ENCODE data around the gene DFFB. TPM values are rescaled to one million over a fixed set of nuclear protein-coding genes. Genes with fewer than 3 reads are reported as not detected.

The DFFB gene
- polyA plus RNA-seq, 3 donors, result 5.9 to 14.7 (median 6.6) TPM

DNA sequence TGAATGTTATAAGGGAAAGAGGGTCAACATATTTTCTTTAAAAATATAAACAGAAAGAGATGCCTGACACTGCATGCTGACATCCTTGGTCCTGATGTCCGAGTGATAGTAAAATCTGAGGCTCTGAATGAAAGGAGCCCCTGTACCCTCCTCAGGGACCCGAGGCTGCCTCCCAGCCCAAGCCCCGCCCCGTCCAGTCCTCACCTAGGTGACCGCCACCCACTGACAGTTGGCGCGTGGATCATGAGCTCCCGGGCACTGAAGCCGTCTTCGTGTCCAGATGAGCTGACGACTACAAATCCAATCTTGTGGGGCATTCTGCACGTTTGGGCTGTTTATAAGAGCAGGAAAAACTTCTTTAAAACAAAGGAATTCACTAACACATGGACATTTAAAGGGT, 5.2 kb upstream of the DFFB start:
- no peak for DNase-seq
- Histone ChIP-seq H3K79me2 (ENCODE audit: insufficient read depth, low read length) (peaks cover 15% of the 10 kb centered on the region), H3K36me3 (replicated peaks in 1 of 2; ENCODE audit: control insufficient read depth in 1 of 2, insufficient read depth in 2 of 2, low read length in 2 of 2) (peaks cover 27 to 50% of the 10 kb centered on the region in 2 donors), H3K4me2 (replicated peaks; ENCODE audit: extremely low read depth, low read length, poor library complexity, severe bottlenecking) (no peak overlapping the region), H2AFZ (ENCODE audit: insufficient read depth, low read depth, low read length, poor library complexity, severe bottlenecking) (no peak overlapping the region), H3K4me1 (ENCODE audit: control insufficient read depth in 1 of 2, insufficient read depth in 2 of 2, low read length in 2 of 2) (peaks cover 10 to 13% of the 10 kb centered on the region in 2 donors), H3K9ac (ENCODE audit: insufficient read depth, low read length, poor library complexity, severe bottlenecking) (no peak overlapping the region), H3K9me3 (replicated peaks in 1 of 2; ENCODE audit: control insufficient read depth in 1 of 2, insufficient read depth in 1 of 2, low read length in 2 of 2) (no peaks in the 10 kb centered on the region), H3K4me3 (replicated peaks in 1 of 3; ENCODE audit: low read depth in 2 of 3, low read length in 3 of 3) (no peak overlapping the region), H4K20me1 (ENCODE audit: insufficient read depth, low read length) (peaks cover 26% of the 10 kb centered on the region), H3K27me3 (ENCODE audit: control insufficient read depth in 2 of 2, insufficient read depth in 2 of 2, low read length in 2 of 2) (no peaks in the 10 kb centered on the region), H3K27ac (ENCODE audit: low read depth in 1 of 2, low read length in 2 of 2) (no peak overlapping the region)
- no peak overlapping the region for H3K4me3 Mint-ChIP-seq
- peaks cover 40 to 42% of the 10 kb centered on the region in 2 donors for H3K36me3 Mint-ChIP-seq
- intact Hi-C loops (cut with micrococcal nuclease), result no loop called here
- no peaks in the 10 kb centered on the region for H3K9me3 Mint-ChIP-seq
- no peak overlapping the region for H3K27ac Mint-ChIP-seq
- H3K4me1 Mint-ChIP-seq, result peaks cover 20% of the 10 kb centered on the region
- peaks cover 0 to 8% (median 6%) of the 10 kb centered on the region in 3 donors for H3K27me3 Mint-ChIP-seq (ENCODE audit: low read depth in 3 of 3)
- 98% methylated on average over 10 of the region's 12 CpGs for WGBS (ENCODE audit: insufficient coverage)
- TF ChIP-seq CTCF (IDR thresholded peaks at IDR 0.05), result no peak

- Mint-ChIP-seq H3K27me3 (ENCODE audit: low read depth in 3 of 3) (peaks cover 1 to 8% (median 6%) of the 10 kb centered on the region in 3 donors), H3K4me3 (no peak overlapping the region), H3K27ac (peak overlapping the region in 1 of 7 donors; percentile 68), H3K36me3 (peaks cover 32 to 34% of the 10 kb centered on the region in 2 donors), H3K9me3 (no peaks in the 10 kb centered on the region), H3K4me1 (peaks cover 21% of the 10 kb centered on the region)
- no peak overlapping the region for H3K4me2 ChIP-seq (replicated peaks; ENCODE audit: extremely low read depth, low read length, poor library complexity, severe bottlenecking)
- peaks cover 14 to 18% of the 10 kb centered on the region in 2 donors for H3K4me1 ChIP-seq (ENCODE audit: control insufficient read depth in 1 of 2, insufficient read depth in 2 of 2, low read length in 2 of 2)
- no peak for TF ChIP-seq CTCF (IDR thresholded peaks at IDR 0.05)
- H3K4me3 ChIP-seq (replicated peaks in 1 of 3; ENCODE audit: low read depth in 2 of 3, low read length in 3 of 3), result no peak overlapping the region
- H4K20me1 ChIP-seq (ENCODE audit: insufficient read depth, low read length), result peaks cover 28% of the 10 kb centered on the region
- H2AFZ ChIP-seq (ENCODE audit: insufficient read depth, low read depth, low read length, poor library complexity, severe bottlenecking), result no peak overlapping the region
- H3K27ac ChIP-seq (ENCODE audit: low read depth in 1 of 2, low read length in 2 of 2), result no peak overlapping the region
- no peak for DNase-seq
- peaks cover 23% of the 10 kb centered on the region for H3K79me2 ChIP-seq (ENCODE audit: insufficient read depth, low read length)
- WGBS (ENCODE audit: insufficient coverage), result 88% methylated on average over 12 of the region's 15 CpGs
- H3K36me3 ChIP-seq (replicated peaks in 1 of 2; ENCODE audit: control insufficient read depth in 1 of 2, insufficient read depth in 2 of 2, low read length in 2 of 2), result peaks cover 19 to 42% of the 10 kb centered on the region in 2 donors
- intact Hi-C loops (cut with micrococcal nuclease), result no loop called here
- no peak overlapping the region for H3K9ac ChIP-seq (ENCODE audit: insufficient read depth, low read length, poor library complexity, severe bottlenecking)
- H3K9me3 ChIP-seq (replicated peaks in 1 of 2; ENCODE audit: control insufficient read depth in 1 of 2, insufficient read depth in 1 of 2, low read length in 2 of 2), result no peaks in the 10 kb centered on the region
- no peaks in the 10 kb centered on the region for H3K27me3 ChIP-seq (ENCODE audit: control insufficient read depth in 2 of 2, insufficient read depth in 2 of 2, low read length in 2 of 2)
These were observed 4.4 kb upstream of the DFFB start for GRCh38 chr1:3852711-3853485.

All from CD14-positive monocyte (primary cell).